Suprapubic skin (tissue), 4 donors: ENCODE results near the gene LRBA. TPM values are rescaled to one million over a fixed set of nuclear protein-coding genes. Genes with fewer than 3 reads are reported as not detected.
A peak's percentile ranks its signal among the peaks of the same experiment; 100 is the strongest.

Source experiments
- DNase-seq, 2 donors: peaks; one replicate each; pipeline ENCODE4 v3.0.0-alpha.2; 2019; ENCODE audit warnings: low spot score in 2 of 2
- H3K27ac ChIP-seq: fragments of 200-600 bp; sonication (generic); one replicate; pipeline ENCODE4 v1.5.1; 2019
- H3K27me3 ChIP-seq: fragments of 200-600 bp; sonication (generic); one replicate; pipeline ENCODE4 v1.5.1; 2019
- H3K36me3 ChIP-seq: fragments of 200-600 bp; sonication (generic); one replicate; pipeline ENCODE4 v1.5.1; 2019
- H3K4me1 ChIP-seq: fragments of 200-600 bp; sonication (generic); one replicate; pipeline ENCODE4 v1.5.1; 2019
- H3K4me3 ChIP-seq: fragments of 200-600 bp; sonication (generic); one replicate; pipeline ENCODE4 v1.5.1; 2019; ENCODE audit warnings: mild to moderate bottlenecking
- H3K9me3 ChIP-seq: fragments of 200-600 bp; sonication (generic); one replicate; pipeline ENCODE4 v1.5.1; 2019
- EP300 ChIP-seq: sonication (generic); formaldehyde crosslinking; IDR thresholded peaks from one replicate; pipeline ENCODE4 v1.6.1; 2017; ENCODE audit warnings: antibody characterized with exemption
- POLR2A ChIP-seq, 2 donors: fragments of 450-650 bp; IDR thresholded peaks; one replicate each; pipeline ENCODE4 v1.6.1; 2017; ENCODE audit warnings: antibody characterized with exemption in 2 of 2, mild to moderate bottlenecking in 2 of 2, moderate library complexity in 2 of 2
- POLR2AphosphoS5 ChIP-seq, 3 donors: sonication (generic); formaldehyde crosslinking; IDR thresholded peaks; one replicate each; pipeline ENCODE4 v1.6.1; 2017; ENCODE audit warnings: antibody characterized with exemption in 3 of 3
- WGBS: methylation state at CpG from one replicate; pipeline ENCODE4 v1.1.5; 2018; 5-methylcytosine and 5-hydroxymethylcytosine counted together
- total RNA-seq, 4 donors: library from RNA; depleted of rRNA; stranded (reverse); fragments of >200 nt; gene quantifications; one replicate each; pipeline ENCODE4 v1.1.0, GENCODE V29; 2016
- TF ChIP-seq, protein P1 (sequence below), 2 donors: fragments of 200-600 bp in 1 of 2; fragments of 450-650 bp in 1 of 2; sonication (generic) in 1 of 2; IDR thresholded peaks; one replicate each; pipeline ENCODE4 v1.5.1; 2016 to 2019; ENCODE audit warnings: antibody characterized with exemption in 2 of 2, mild to moderate bottlenecking in 1 of 2, moderate library complexity in 1 of 2

Gene LRBA
- total RNA-seq, 4 donors from 2014 or later, result 64.6 to 128 (median 81.0) TPM

DNA sequence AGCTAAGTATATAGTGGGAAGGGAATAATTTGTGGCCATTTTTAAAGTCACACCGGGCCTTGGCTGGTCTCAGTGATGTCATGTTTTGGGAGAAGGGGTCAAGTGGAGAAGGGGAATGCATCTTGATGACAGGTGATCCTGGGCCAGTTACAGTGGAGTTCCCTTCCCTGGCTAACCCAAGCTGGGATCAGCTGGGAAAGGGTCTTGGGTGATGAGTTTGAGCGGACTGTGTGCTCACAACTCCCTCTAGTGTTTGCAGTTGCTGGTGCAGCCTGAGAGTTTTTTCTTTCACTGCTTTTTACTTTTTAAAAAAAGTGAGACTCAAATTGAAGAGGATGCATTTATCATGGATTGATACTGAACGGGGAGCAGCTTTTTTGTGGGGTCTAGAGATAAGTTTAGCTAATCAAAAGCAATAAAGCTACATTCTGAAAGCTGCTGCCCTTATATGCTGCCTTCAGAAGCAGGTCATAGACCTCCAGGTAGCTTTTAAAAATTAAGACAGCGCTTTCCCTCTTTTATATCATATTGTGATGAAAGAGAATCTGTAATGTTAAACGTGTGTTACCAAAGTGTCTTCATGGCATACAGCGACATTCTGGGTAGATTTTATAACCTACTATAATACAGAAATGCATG lies 772.1 kb downstream of the LRBA start:
- no peaks in the 10 kb centered on the region for H3K4me1 ChIP-seq
- H3K36me3 ChIP-seq, result no peaks in the 10 kb centered on the region
- H3K9me3 ChIP-seq, result no peaks in the 10 kb centered on the region
- no peak for DNase-seq
- no peak overlapping the region for H3K4me3 ChIP-seq
- WGBS, result 45% methylated on average over 6 of the region's 6 CpGs
- TF ChIP-seq POLR2AphosphoS5 (IDR thresholded peaks at IDR 0.05) (no peak), EP300 (no peak)
- TF ChIP-seq, protein P1, sequence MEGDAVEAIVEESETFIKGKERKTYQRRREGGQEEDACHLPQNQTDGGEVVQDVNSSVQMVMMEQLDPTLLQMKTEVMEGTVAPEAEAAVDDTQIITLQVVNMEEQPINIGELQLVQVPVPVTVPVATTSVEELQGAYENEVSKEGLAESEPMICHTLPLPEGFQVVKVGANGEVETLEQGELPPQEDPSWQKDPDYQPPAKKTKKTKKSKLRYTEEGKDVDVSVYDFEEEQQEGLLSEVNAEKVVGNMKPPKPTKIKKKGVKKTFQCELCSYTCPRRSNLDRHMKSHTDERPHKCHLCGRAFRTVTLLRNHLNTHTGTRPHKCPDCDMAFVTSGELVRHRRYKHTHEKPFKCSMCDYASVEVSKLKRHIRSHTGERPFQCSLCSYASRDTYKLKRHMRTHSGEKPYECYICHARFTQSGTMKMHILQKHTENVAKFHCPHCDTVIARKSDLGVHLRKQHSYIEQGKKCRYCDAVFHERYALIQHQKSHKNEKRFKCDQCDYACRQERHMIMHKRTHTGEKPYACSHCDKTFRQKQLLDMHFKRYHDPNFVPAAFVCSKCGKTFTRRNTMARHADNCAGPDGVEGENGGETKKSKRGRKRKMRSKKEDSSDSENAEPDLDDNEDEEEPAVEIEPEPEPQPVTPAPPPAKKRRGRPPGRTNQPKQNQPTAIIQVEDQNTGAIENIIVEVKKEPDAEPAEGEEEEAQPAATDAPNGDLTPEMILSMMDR (IDR thresholded peaks at IDR 0.05), result peak; percentile 64 to 79
- no peak overlapping the region for H3K27ac ChIP-seq
- H3K27me3 ChIP-seq, result no peaks in the 10 kb centered on the region

DNA sequence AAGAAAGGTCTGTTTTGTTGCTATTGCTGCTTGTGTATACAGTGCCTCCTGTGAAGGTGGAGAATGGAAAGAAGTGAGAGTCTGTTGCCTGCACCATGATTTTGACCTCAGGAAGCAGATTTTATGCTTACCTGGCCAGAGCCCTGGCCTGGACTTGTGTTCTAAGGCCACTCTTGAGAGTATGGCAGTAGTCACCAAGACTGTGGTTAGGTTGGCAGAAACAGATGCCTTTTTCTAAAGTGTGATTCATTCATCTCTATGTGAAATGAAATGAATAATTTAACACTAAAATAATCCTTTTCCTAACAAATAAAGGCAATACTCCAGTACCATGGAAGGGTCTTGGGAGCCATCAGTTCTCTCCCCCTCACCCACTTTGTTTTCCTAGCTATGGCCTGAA lies 775.1 kb downstream of the LRBA start:
- Histone ChIP-seq H3K27me3 (no peaks in the 10 kb centered on the region), H3K4me3 (no peak overlapping the region), H3K27ac (no peak overlapping the region), H3K4me1 (no peaks in the 10 kb centered on the region), H3K9me3 (no peaks in the 10 kb centered on the region), H3K36me3 (no peaks in the 10 kb centered on the region)
- no peak for DNase-seq
- no peak for TF ChIP-seq POLR2A (IDR thresholded peaks at IDR 0.05)
- TF ChIP-seq, protein P1 (IDR thresholded peaks at IDR 0.05), result no peak
- no peak for TF ChIP-seq EP300
- no peak for TF ChIP-seq POLR2AphosphoS5 (IDR thresholded peaks at IDR 0.05)

DNA sequence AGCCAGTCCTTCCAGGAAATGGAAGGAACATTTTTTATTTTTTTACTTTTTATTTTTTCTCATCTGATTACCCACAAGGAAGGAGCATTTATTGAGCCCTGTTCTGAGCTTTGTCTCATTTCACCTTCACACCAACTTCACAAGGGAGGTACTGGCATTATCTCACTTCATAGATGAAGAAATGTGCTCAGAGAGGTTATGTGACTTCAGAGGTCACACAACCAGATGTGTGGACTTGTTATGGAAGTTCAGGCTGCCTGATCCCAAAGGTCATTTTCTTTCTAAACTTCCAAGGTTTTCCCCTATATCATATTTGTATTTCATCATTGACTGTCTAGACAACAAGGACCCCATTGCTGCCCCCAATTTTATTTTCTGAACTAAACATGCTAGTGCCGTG lies 776.5 kb downstream of the LRBA start:
- H3K9me3 ChIP-seq, result no peaks in the 10 kb centered on the region
- TF ChIP-seq POLR2A (IDR thresholded peaks at IDR 0.05) (no peak), POLR2AphosphoS5 (IDR thresholded peaks at IDR 0.05) (no peak), EP300 (no peak)
- TF ChIP-seq, protein P1 (IDR thresholded peaks at IDR 0.05), result no peak
- DNase-seq, result no peak
- H3K27ac ChIP-seq, result no peak overlapping the region
- WGBS, result 94% methylated on average over 1 of the region's 1 CpG
- no peaks in the 10 kb centered on the region for H3K36me3 ChIP-seq
- H3K27me3 ChIP-seq, result no peaks in the 10 kb centered on the region
- no peaks in the 10 kb centered on the region for H3K4me1 ChIP-seq
- H3K4me3 ChIP-seq, result no peak overlapping the region

DNA sequence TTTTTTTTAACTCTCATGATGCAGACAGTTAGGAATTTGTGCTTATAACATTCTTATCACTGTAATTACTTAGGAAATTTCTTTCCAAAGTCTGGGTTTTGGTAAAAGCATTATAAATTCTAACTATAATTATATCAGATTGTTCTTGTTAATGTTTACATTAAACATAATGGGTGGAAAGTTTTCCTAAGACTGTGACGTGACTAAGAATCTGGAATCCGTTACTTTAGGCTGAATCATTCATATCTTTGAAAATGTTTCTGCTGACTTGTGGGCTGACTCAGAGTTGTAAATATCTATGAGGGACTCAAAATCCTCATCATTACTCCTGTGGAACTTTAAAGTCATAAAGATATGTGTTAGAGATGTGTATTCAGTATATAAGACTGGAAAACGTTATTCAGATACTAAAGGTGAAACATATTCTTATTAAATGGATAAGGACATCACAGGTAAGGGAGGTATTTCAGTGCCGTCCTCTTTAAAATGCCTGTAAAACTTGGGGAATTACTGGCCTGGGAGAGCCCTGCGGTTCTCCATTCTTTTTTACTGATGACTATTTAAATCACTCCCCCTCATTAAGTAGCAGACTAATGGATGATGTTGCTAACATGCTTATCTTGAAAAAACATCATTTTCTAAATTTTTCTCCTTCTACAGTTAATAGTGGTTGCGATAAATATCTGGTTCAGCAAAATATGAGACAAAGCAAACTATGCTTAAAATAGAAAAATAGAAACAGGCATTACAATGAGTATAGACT lies 777.8 kb downstream of the LRBA start:
- 71% methylated on average over 6 of the region's 6 CpGs for WGBS
- Histone ChIP-seq H3K9me3 (no peaks in the 10 kb centered on the region), H3K36me3 (no peaks in the 10 kb centered on the region)

DNA sequence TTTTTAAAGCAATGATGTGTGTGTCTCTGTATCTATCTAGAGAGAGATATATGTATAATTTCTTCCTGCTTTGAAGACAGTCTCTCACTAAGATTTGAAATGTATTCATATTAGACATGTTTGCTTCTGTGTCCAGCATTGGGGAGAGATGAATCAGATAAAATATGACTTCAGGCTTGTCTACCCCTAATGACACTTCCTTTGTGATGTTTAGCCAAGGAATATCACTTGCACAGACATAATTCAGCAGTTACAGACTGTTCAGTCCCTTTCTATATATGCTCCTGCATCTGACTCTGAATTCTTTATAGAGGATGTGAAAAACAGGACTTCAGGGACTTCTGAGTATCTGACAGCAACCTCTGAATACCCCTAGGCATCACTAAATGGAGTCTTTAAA lies 778.5 kb downstream of the LRBA start:
- Histone ChIP-seq H3K9me3 (no peaks in the 10 kb centered on the region), H3K4me1 (no peaks in the 10 kb centered on the region), H3K27ac (no peak overlapping the region), H3K27me3 (no peaks in the 10 kb centered on the region), H3K4me3 (no peak overlapping the region), H3K36me3 (no peaks in the 10 kb centered on the region)
- TF ChIP-seq POLR2A (IDR thresholded peaks at IDR 0.05) (no peak), EP300 (no peak), POLR2AphosphoS5 (IDR thresholded peaks at IDR 0.05) (no peak)
- TF ChIP-seq, protein P1 (IDR thresholded peaks at IDR 0.05), result no peak
- DNase-seq, result no peak

More for the DNA sequence above, 777.8 kb downstream of the LRBA start:
- Histone ChIP-seq H3K27ac (no peak overlapping the region), H3K27me3 (no peaks in the 10 kb centered on the region), H3K4me1 (no peaks in the 10 kb centered on the region), H3K4me3 (no peak overlapping the region)
- DNase-seq, result no peak
- TF ChIP-seq POLR2AphosphoS5 (IDR thresholded peaks at IDR 0.05) (no peak), POLR2A (IDR thresholded peaks at IDR 0.05) (no peak), EP300 (no peak)
- TF ChIP-seq, protein P1 (IDR thresholded peaks at IDR 0.05), result no peak
